Activated naive CD8-positive, alpha-beta T cell treated with anti-CD3 and anti-CD28 coated beads, Interleukin-2, amount 50 U/mL, for 24 hours (primary cell): Measurements from ENCODE around the gene MMP10.

Experiments
- ATAC-seq: fragments of 150-1000 bp; cut with Tn5 transposase; one replicate; pipeline ENCODE4 v1.10.0; 2021
- DNase-seq: peaks from one replicate; pipeline ENCODE4 v3.0.0; 2021
- H3K27ac Mint-ChIP-seq: one replicate; pipeline ENCODE4 v1.8.0; 2021; ENCODE audit warnings: mild to moderate bottlenecking, mixed read lengths
- H3K27me3 Mint-ChIP-seq: one replicate; pipeline ENCODE4 v1.8.0; 2021; ENCODE audit warnings: mixed read lengths
- H3K36me3 Mint-ChIP-seq: one replicate; pipeline ENCODE4 v1.8.0; 2021; ENCODE audit warnings: low read depth, mixed read lengths
- H3K4me1 Mint-ChIP-seq: one replicate; pipeline ENCODE4 v1.8.0; 2021; ENCODE audit warnings: mixed read lengths
- H3K4me3 Mint-ChIP-seq: one replicate; pipeline ENCODE4 v1.8.0; 2021; ENCODE audit warnings: mild to moderate bottlenecking, moderate library complexity, mixed read lengths
- H3K9me3 Mint-ChIP-seq: one replicate; pipeline ENCODE4 v1.8.0; 2021; ENCODE audit warnings: mixed read lengths

Gene MMP10

DNA sequence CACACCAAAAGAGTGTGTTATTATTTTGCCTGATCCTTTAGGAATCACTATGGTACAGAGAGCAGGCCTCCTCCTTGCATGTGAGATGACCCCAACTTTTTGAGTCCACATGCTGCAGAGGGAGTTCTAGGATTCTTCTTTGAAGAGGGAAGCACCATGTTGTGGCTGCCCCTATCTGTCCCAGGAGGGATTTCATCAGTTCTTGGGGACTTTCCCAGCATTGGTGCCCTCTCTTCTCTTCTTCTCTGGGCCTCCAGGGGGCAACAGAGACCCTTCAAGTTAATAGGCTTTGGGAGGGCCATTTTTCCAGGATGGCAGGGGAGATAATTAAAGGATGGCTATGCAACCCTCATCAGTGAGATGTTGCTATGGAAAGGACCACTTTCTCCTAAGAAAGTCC lies 14.0 kb upstream of the MMP10 start:
- Mint-ChIP-seq H3K4me3 (no peak overlapping the region), H3K27ac (no peak overlapping the region), H3K36me3 (no peaks in the 10 kb centered on the region), H3K4me1 (no peaks in the 10 kb centered on the region), H3K27me3 (no peaks in the 10 kb centered on the region), H3K9me3 (no peaks in the 10 kb centered on the region)
- ATAC-seq: peak; percentile 76
- DNase-seq: peak; percentile 18

GRCh38 chr11:102793677-102794290 lies 13.4 kb upstream of the MMP10 start:
- Mint-ChIP-seq H3K4me3 (no peak overlapping the region), H3K9me3 (no peaks in the 10 kb centered on the region), H3K27ac (no peak overlapping the region), H3K36me3 (no peaks in the 10 kb centered on the region), H3K4me1 (no peaks in the 10 kb centered on the region), H3K27me3 (no peaks in the 10 kb centered on the region)
- DNase-seq (no peak), ATAC-seq (no peak)

DNA sequence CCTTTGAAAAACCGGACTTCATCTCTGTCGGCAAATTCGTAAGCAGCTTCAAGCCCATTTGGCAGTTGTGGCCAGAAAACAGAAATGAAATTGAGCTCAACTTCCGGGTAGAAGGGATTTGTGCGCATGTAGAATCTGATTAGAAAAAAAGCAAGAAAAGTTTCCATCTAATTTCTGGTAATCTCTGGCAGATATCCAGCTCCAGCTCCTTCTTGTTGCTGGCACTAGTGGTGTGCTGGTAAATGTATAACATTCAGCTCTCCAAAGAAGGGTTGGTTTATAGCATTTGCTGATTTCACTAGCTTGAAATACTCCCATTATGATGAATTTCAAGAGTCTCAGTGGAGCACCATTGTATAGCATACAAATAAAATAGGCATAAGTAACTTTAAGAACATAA lies 12.2 kb upstream of the MMP10 start:
- DNase-seq: no peak
- Mint-ChIP-seq H3K27me3 (no peaks in the 10 kb centered on the region), H3K36me3 (no peaks in the 10 kb centered on the region), H3K9me3 (no peaks in the 10 kb centered on the region), H3K4me3 (no peak overlapping the region), H3K27ac (no peak overlapping the region), H3K4me1 (no peaks in the 10 kb centered on the region)
- no peak for ATAC-seq

GRCh38 chr11:102791271-102792036 lies 11.0 kb upstream of the MMP10 start:
- no peak for DNase-seq
- no peaks in the 10 kb centered on the region for H3K4me1 Mint-ChIP-seq
- no peaks in the 10 kb centered on the region for H3K9me3 Mint-ChIP-seq
- H3K27ac Mint-ChIP-seq: no peak overlapping the region
- H3K36me3 Mint-ChIP-seq: no peaks in the 10 kb centered on the region
- H3K4me3 Mint-ChIP-seq: no peak overlapping the region
- no peaks in the 10 kb centered on the region for H3K27me3 Mint-ChIP-seq
- ATAC-seq: no peak

DNA sequence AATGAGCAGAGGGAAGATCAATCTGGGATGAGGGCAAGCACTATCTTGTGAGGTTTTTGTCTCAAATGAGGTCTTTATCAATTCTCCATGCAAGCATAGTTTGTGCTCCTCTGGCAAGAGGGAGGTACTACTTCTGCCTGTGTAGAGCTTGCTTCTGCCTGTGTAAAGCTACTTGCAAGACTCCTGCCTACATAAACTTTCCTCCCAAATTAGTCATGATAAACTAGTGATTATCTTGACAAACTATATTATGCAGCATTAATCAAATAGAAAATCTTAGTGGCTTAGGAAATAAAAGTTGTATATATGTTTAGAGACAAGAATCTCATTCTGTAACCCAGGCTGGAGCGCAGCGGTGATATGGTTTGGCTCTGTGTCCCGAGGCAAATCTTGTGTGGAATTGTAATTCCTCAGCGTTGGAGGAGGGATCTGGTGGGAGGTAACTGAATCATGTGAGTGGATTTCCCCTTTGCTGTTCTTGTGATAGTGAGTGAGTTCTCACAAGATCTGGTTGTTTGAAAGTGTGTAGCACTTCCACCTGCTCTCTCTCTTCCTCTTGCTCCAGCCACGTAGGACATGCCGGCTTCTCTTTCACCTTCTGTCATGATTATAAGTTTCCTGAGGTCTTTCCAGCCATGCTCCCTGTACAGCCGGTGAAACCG lies 8.0 kb upstream of the MMP10 start:
- Mint-ChIP-seq H3K4me3 (no peak overlapping the region), H3K4me1 (no peaks in the 10 kb centered on the region), H3K27me3 (no peaks in the 10 kb centered on the region), H3K27ac (no peak overlapping the region), H3K9me3 (peaks cover 3% of the 10 kb centered on the region), H3K36me3 (no peaks in the 10 kb centered on the region)
- ATAC-seq (no peak), DNase-seq (no peak)

DNA sequence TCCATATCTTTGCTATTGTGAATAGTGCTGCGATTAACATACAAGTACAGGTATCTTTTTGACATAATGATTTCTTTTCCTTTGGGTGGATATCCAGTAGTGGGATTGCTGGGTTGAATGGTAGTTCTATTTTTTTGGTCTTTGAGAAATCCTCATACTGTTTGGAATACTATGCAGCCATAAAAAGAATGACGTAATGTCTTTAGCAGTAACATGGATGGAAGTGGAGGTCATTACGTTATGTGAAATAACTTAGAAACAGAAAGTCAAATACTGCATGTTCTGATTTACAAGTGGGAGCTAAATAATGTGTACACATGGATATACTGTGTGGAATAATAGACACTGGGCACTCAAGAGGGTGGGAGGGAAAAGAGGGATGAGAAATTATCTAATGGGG lies 4.0 kb upstream of the MMP10 start:
- Mint-ChIP-seq H3K36me3 (no peaks in the 10 kb centered on the region), H3K27me3 (peaks cover 4% of the 10 kb centered on the region), H3K9me3 (peaks cover 3% of the 10 kb centered on the region), H3K4me3 (no peak overlapping the region), H3K27ac (no peak overlapping the region), H3K4me1 (no peaks in the 10 kb centered on the region)
- no peak for ATAC-seq
- DNase-seq: no peak

GRCh38 chr11:102783720-102784119 lies 3.3 kb upstream of the MMP10 start:
- no peak overlapping the region for H3K4me3 Mint-ChIP-seq
- H3K4me1 Mint-ChIP-seq: no peaks in the 10 kb centered on the region
- peaks cover 4% of the 10 kb centered on the region for H3K27me3 Mint-ChIP-seq
- DNase-seq: no peak
- no peaks in the 10 kb centered on the region for H3K36me3 Mint-ChIP-seq
- ATAC-seq: no peak
- peaks cover 3% of the 10 kb centered on the region for H3K9me3 Mint-ChIP-seq
- no peak overlapping the region for H3K27ac Mint-ChIP-seq

- ATAC-seq (no peak), DNase-seq (no peak)
- Mint-ChIP-seq H3K27ac (no peak overlapping the region), H3K4me1 (no peaks in the 10 kb centered on the region), H3K9me3 (peaks cover 3% of the 10 kb centered on the region), H3K4me3 (no peak overlapping the region), H3K27me3 (peaks cover 6% of the 10 kb centered on the region), H3K36me3 (no peaks in the 10 kb centered on the region)
Observed at GRCh38 chr11:102783016-102783415, 2.6 kb upstream of the MMP10 start.

GRCh38 chr11:102781676-102782075 lies 1.2 kb upstream of the MMP10 start:
- H3K4me1 Mint-ChIP-seq: no peaks in the 10 kb centered on the region
- no peaks in the 10 kb centered on the region for H3K36me3 Mint-ChIP-seq
- ATAC-seq: no peak
- H3K27me3 Mint-ChIP-seq: peaks cover 6% of the 10 kb centered on the region
- DNase-seq: no peak
- H3K27ac Mint-ChIP-seq: no peak overlapping the region
- H3K4me3 Mint-ChIP-seq: no peak overlapping the region
- peaks cover 3% of the 10 kb centered on the region for H3K9me3 Mint-ChIP-seq

- no peaks in the 10 kb centered on the region for H3K36me3 Mint-ChIP-seq
- H3K4me1 Mint-ChIP-seq: no peaks in the 10 kb centered on the region
- no peak for ATAC-seq
- no peak overlapping the region for H3K27ac Mint-ChIP-seq
- no peak overlapping the region for H3K4me3 Mint-ChIP-seq
- peaks cover 5% of the 10 kb centered on the region for H3K27me3 Mint-ChIP-seq
- H3K9me3 Mint-ChIP-seq: no peaks in the 10 kb centered on the region
- DNase-seq: no peak
Observed at GRCh38 chr11:102776454-102776853, 4.0 kb downstream of the MMP10 start.

DNA sequence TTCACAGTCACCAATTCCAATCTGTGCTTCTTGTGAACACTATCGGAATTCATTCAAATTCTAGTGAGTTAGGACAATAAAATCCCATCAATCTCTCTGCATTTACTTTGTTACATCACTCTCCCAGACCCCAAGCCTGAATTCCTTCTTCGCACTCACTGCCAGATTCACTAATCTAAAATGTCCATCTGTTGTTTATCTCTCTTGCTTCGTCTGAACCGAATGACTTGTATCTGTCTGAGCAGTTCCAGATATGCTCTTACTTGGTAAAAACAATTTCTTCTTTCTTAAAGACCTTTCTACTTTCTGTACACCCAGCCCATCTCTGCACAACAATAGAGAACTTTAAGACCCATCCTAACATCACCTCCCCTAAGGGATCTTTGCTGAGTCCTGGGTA lies 7.0 kb downstream of the MMP10 start:
- Mint-ChIP-seq H3K9me3 (peaks cover 3% of the 10 kb centered on the region), H3K27me3 (no peaks in the 10 kb centered on the region), H3K36me3 (no peaks in the 10 kb centered on the region), H3K4me3 (no peak overlapping the region), H3K27ac (no peak overlapping the region), H3K4me1 (no peaks in the 10 kb centered on the region)
- no peak for ATAC-seq
- no peak for DNase-seq

- H3K27ac Mint-ChIP-seq: no peak overlapping the region
- ATAC-seq (no peak), DNase-seq (no peak)
- H3K36me3 Mint-ChIP-seq: no peaks in the 10 kb centered on the region
- peaks cover 3% of the 10 kb centered on the region for H3K9me3 Mint-ChIP-seq
- H3K4me3 Mint-ChIP-seq: no peak overlapping the region
- no peaks in the 10 kb centered on the region for H3K4me1 Mint-ChIP-seq
- peaks cover 5% of the 10 kb centered on the region for H3K27me3 Mint-ChIP-seq
Observed at GRCh38 chr11:102771351-102771750, 9.1 kb downstream of the MMP10 start.

GRCh38 chr11:102770191-102770590 lies 10.2 kb downstream of the MMP10 start:
- Mint-ChIP-seq H3K4me1 (no peaks in the 10 kb centered on the region), H3K36me3 (no peaks in the 10 kb centered on the region), H3K4me3 (no peak overlapping the region), H3K9me3 (peaks cover 3% of the 10 kb centered on the region), H3K27ac (no peak overlapping the region), H3K27me3 (peaks cover 5% of the 10 kb centered on the region)
- DNase-seq (no peak), ATAC-seq (no peak)

GRCh38 chr11:102767800-102768199 lies 12.6 kb downstream of the MMP10 start:
- H3K27ac Mint-ChIP-seq: no peak overlapping the region
- no peak for DNase-seq
- peaks cover 7% of the 10 kb centered on the region for H3K27me3 Mint-ChIP-seq
- no peaks in the 10 kb centered on the region for H3K36me3 Mint-ChIP-seq
- H3K4me1 Mint-ChIP-seq: no peaks in the 10 kb centered on the region
- H3K4me3 Mint-ChIP-seq: no peak overlapping the region
- peaks cover 3% of the 10 kb centered on the region for H3K9me3 Mint-ChIP-seq
- ATAC-seq: no peak

DNA sequence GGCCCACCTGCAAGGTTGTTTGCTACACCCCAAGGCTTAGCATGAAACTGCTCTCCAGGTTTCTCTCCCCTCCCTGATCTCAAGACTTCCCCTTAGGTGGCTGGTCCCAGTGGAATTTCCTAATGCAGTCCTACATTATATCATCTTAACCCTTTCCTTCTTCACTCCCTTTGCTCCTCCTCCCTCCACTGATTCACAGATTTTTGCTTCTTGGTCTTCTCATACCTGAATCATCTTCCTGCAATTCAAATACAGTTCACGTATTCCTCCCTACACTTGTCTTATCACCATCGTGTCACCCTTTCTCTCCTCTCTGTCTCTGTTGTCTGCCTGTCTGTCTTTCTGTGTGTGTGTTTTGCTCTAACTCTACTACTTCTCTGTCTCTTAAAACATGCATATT lies 17.0 kb downstream of the MMP10 start:
- H3K27ac Mint-ChIP-seq: no peak overlapping the region
- no peak overlapping the region for H3K4me3 Mint-ChIP-seq
- H3K4me1 Mint-ChIP-seq: peaks cover 5% of the 10 kb centered on the region
- no peak for DNase-seq
- no peaks in the 10 kb centered on the region for H3K36me3 Mint-ChIP-seq
- ATAC-seq: no peak
- no peaks in the 10 kb centered on the region for H3K9me3 Mint-ChIP-seq
- peaks cover 10% of the 10 kb centered on the region for H3K27me3 Mint-ChIP-seq
